Measurements from ENCODE around the gene PBOV1. TPM values are rescaled to one million over a fixed set of nuclear protein-coding genes. Genes with fewer than 3 reads are reported as not detected.

Gene PBOV1
- total and polyA plus RNA-seq, 7 donors: not detected

DNA sequence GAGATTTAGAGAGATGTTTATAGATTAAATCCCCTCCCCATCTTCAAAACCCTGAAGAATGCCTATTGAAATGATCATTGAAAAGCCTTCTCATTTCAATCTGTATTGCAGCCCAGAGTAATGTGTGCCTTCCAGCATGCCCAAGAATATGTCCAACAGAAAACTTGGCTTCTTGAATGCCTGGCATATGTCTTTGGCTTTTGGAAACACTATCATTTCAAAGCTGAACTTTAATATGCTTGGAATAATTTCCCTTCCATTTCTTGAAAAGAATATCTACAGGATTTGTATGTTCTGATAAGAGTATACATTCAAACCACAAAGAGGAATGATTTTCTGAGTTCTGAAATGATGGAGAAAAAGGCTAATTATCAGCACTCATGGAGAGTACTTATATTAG, 11.9 kb upstream of the PBOV1 start:
- ATAC-seq (no peak), DNase-seq (no peak)
- Histone ChIP-seq H3K9me3 (no peaks in the 10 kb centered on the region), H3K36me3 (ENCODE audit: insufficient read depth in 1 of 2, low read depth in 1 of 2) (no peaks in the 10 kb centered on the region), H3K27me3 (ENCODE audit: insufficient read depth in 3 of 3, low read length in 2 of 3) (no peaks in the 10 kb centered on the region), H3K4me3 (no peak overlapping the region), H3K4me1 (no peaks in the 10 kb centered on the region), H3K27ac (no peak overlapping the region)
- intact Hi-C loops (cut with DNase I): no loop called here
- TF ChIP-seq, protein P1, sequence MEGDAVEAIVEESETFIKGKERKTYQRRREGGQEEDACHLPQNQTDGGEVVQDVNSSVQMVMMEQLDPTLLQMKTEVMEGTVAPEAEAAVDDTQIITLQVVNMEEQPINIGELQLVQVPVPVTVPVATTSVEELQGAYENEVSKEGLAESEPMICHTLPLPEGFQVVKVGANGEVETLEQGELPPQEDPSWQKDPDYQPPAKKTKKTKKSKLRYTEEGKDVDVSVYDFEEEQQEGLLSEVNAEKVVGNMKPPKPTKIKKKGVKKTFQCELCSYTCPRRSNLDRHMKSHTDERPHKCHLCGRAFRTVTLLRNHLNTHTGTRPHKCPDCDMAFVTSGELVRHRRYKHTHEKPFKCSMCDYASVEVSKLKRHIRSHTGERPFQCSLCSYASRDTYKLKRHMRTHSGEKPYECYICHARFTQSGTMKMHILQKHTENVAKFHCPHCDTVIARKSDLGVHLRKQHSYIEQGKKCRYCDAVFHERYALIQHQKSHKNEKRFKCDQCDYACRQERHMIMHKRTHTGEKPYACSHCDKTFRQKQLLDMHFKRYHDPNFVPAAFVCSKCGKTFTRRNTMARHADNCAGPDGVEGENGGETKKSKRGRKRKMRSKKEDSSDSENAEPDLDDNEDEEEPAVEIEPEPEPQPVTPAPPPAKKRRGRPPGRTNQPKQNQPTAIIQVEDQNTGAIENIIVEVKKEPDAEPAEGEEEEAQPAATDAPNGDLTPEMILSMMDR (IDR thresholded peaks at IDR 0.05): no peak

DNA sequence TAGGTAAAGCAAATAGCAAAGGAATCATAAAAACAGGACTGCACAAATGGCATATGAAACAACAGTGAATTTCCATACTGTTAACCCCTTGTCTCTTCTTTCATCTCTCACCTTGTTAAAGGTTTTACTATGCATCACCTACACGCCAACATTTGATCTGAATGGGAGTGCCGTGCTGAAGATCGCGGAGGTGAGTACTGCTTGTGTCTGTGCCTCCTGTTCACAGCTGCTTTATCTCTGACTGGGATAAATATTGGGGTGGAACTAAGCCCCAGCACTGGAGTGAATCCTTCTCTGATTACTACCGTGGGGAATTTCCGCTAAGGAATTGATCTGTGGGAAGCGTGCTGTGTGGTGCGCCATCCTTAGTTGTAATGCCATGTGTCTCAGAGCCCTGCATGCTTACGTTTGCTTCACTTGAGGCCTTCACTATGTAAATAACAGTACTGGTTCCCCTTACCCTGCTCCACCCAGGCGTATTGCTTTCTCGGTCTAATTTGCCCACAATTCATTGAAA, 11.4 kb upstream of the PBOV1 start:
- DNase-seq (no peak), ATAC-seq (no peak)
- intact Hi-C loops (cut with DNase I): no loop called here
- Histone ChIP-seq H3K27me3 (ENCODE audit: insufficient read depth in 3 of 3, low read length in 2 of 3) (no peaks in the 10 kb centered on the region), H3K4me1 (no peaks in the 10 kb centered on the region), H3K36me3 (ENCODE audit: insufficient read depth in 1 of 2, low read depth in 1 of 2) (no peaks in the 10 kb centered on the region), H3K4me3 (no peak overlapping the region), H3K27ac (no peak overlapping the region), H3K9me3 (no peaks in the 10 kb centered on the region)
- WGBS, 3 donors: 85 to 90% (median 88%) methylated on average over 11 of the region's 11 CpGs
- TF ChIP-seq, protein P1 (IDR thresholded peaks at IDR 0.05): no peak

DNA sequence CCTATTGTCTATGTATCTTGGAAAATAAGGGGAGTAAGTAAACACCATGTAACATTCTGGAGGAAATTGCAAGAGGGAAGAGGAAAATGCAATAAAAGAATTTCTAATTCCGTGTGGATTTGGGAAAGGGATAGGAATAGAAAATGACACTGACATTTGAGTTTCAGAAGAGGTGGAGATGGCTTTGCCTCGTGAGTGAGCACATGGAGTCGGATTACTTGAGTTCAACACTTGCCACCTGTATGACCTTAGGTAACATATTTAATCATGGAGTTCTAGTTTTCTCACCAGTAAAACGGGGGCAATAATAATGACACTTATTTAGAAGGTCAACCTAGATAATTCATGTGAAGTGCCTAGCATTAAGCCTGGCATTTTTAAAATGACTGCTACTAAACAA, 10.8 kb upstream of the PBOV1 start:
- H3K9me3 ChIP-seq: no peaks in the 10 kb centered on the region
- TF ChIP-seq, protein P1 (IDR thresholded peaks at IDR 0.05): no peak
- H3K4me1 ChIP-seq: no peaks in the 10 kb centered on the region
- H3K27ac ChIP-seq: no peak overlapping the region
- ATAC-seq (no peak), DNase-seq (no peak)
- intact Hi-C loops (cut with DNase I): no loop called here
- 34 to 43% (median 38%) methylated on average over 4 of the region's 4 CpGs for whole genome bisulfite sequencing, 3 donors
- no peak overlapping the region for H3K4me3 ChIP-seq
- H3K36me3 ChIP-seq (ENCODE audit: insufficient read depth in 1 of 2, low read depth in 1 of 2): no peaks in the 10 kb centered on the region
- no peaks in the 10 kb centered on the region for H3K27me3 ChIP-seq (ENCODE audit: insufficient read depth in 3 of 3, low read length in 2 of 3)

DNA sequence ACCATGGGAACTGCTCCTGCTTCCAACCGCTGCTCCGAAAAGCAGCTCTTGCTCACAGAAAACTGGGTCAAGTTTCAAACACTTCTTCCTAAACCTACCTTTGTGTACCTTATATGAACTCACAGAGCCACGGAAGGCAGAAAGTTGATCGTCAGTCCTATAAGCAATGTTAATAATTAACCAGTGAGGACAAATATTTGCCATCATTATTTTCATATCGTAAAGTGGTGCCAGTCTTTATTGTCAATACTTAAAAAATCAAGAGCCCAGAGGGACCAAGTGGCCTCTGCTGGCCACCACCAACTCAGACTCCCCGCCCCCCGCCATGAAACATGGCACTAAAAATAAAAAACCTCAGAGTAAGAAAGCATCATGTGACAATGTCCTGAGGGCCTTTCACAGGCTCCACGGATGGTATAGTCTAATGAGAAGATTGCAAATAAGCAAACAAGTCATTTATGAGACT, 9.1 kb upstream of the PBOV1 start:
- Histone ChIP-seq H3K27ac (no peak overlapping the region), H3K36me3 (ENCODE audit: insufficient read depth in 1 of 2, low read depth in 1 of 2) (no peaks in the 10 kb centered on the region), H3K9me3 (no peaks in the 10 kb centered on the region), H3K27me3 (ENCODE audit: insufficient read depth in 3 of 3, low read length in 2 of 3) (no peaks in the 10 kb centered on the region), H3K4me3 (no peak overlapping the region), H3K4me1 (no peaks in the 10 kb centered on the region)
- 83 to 92% (median 89%) methylated on average over 8 of the region's 8 CpGs for WGBS, 3 donors
- no peak for DNase-seq
- ATAC-seq: no peak
- TF ChIP-seq, protein P1 (IDR thresholded peaks at IDR 0.05): no peak
- intact Hi-C loops (cut with DNase I): no loop called here

DNA sequence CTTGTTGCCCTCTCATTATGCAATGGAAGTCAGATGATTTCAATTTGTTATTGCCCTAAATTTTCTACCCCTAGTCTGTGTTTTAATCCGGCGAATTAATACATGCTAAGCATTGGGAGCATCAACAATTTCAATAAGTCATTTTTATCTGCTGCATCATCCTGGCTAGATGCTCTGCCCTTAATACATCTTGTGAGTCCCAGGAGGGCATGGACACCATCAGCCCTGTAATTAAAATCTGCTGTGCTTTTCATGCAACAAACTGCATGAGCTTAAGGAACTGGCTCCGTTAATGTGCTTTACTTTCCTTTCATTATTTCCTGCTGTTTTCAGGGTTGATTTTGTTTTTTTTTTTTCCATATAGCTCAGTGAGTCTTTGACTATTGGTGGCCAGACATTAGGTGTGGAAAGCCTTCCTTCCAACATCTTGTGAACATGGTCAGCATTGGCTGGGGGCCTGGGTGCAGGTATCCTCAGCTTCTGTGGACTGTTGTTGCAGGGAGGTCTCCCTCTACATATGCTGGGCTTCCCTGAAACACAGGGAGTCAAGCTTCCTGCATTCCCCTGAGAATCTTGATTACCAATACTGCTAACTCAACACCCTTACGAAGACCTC, 8.5 kb upstream of the PBOV1 start:
- no peaks in the 10 kb centered on the region for H3K4me1 ChIP-seq
- no peaks in the 10 kb centered on the region for H3K27me3 ChIP-seq (ENCODE audit: insufficient read depth in 3 of 3, low read length in 2 of 3)
- no peak overlapping the region for H3K4me3 ChIP-seq
- TF ChIP-seq, protein P1 (IDR thresholded peaks at IDR 0.05): no peak
- 79 to 85% (median 84%) methylated on average over 4 of the region's 4 CpGs for WGBS, 3 donors
- H3K36me3 ChIP-seq (ENCODE audit: insufficient read depth in 1 of 2, low read depth in 1 of 2): no peaks in the 10 kb centered on the region
- H3K27ac ChIP-seq: no peak overlapping the region
- H3K9me3 ChIP-seq: no peaks in the 10 kb centered on the region
- no peak for ATAC-seq
- no peak for DNase-seq
- intact Hi-C loops (cut with DNase I): no loop called here
